Measurements from ENCODE around the gene TMEM167A.

TMEM167A gene, protein sequence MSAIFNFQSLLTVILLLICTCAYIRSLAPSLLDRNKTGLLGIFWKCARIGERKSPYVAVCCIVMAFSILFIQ

DNA sequence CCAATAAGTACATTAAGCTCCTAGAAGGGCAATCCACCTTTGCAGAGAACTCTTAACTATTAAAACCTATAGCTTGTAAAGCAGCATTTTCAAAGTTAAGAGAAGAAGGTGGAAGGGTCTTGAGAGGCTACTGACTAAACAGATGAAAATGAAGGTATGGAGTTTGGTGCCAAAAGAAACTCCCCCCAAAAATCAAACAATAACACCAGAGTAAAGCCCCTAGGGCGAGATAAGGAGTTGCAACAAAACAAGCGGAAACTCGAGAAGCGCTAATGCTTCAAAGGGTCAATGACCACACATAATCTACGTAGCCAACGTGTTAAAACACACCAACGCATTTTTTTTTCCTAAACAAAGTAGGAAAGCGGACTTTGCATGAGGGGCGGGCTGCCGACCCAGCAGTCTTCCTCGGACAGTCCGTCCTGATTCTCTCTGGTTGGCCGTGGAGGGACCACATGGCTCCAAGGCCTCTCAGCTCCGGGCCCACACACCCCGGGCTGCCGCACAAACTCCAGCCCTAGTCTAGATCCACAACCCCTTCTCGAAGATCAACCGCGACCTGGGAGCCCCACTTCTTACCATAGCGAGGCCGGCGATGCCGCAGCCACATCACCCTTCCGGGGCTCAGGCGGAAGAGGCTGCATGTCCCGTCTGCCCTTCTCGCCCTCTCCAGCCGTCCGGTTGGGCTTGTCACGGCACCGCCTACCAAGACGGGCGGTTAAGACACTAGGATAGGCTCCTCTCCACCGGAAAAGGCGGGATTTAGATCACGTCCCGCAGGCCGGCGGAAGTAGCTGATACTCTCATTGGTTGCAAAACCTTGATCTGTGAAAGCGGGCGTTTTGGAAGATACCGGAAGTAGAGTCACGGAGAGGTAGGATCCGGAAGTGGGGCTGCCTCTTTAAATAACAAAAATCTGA, at the start of gene TMEM167A, which contains the start of gene XRCC4:
Gene TMEM167A (minus strand): TSS at position 653 of the 920 bp plus-strand sequence. CDS start 71 bp downstream, at position 582.
Gene XRCC4 (plus strand): TSS at position 806 of the 920 bp plus-strand sequence. CDS start 27,373 bp downstream, outside the sequence.
- DNase-seq, result peak; percentile 93

DNA sequence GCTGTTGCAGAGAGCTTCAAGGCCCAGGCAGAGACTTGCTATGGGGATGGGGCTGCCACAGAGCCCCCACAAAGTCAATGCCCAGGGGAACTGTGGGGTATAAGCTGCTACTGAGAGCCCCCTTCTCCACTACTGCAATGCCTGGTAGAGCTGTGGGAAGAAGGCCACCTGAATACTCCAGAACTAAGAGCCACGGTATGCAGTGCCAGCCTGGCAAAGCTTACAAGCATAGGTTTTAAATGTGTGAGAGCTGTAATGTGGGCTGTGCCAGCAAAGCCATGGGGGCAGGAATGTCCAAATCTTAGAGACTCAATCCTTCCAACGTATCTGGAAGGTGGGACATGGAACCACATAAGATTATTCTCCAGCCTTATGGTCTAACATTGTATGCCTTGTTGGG, 49.3 kb upstream of the TMEM167A start:
- DNase-seq, result no peak

DNA sequence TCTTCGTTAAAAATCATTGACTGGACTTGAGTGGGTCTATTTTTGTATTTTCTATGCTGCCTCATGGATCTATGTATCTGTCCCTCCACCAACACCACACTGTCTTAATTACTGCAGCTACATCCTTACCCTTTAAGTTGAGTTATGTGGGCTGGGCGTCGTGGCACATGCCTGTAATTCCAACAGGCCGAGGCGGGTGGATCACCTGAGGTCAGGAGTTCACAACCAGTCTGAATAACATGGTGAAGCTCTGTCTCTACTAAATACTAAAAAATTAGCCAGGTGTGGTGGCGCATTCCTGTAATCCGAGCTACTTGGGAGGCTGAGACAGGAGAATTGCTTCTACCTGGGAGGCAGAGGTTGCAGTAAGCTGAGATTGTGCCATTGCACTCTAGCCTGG, 48.4 kb upstream of the TMEM167A start:
- DNase-seq, result no peak

DNA sequence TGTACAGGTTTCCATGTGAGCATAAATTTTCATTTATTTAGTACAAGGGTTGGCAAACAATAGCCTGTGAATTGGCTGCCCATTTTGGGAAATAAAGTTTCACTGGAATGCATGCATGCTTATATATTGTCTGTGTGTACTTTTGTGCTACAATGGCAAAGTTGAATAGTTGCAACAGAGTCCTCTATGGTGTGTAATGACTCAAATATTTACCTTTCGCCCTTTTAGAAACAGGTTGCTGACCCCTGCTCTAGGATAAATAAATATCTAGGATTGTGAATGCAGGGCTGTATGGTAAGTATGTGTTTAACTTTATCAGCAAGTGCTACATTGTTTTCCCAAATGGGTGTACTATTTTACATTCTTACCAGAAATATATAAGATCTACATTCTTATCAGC, 47.4 kb upstream of the TMEM167A start:
- DNase-seq, result no peak

DNA sequence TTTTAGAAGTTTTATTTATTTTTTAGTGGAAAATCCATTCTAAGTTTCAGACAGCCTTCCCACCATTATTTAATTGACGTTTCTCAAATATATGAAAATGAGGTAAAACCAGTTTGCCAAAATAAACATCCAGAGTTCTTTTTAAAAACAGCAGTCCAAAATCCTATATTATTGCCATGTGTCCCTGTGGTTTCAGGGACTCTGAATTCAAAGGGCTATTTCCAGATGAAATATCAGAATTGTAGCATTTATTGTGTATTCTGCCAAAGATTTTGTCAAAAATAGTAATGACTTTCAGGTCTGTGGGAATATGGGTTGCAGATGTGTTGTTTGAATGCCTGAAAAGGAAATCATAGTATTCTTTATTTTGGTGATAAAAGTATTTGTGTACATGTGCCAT, 41.8 kb upstream of the TMEM167A start:
- DNase-seq, result no peak

DNA sequence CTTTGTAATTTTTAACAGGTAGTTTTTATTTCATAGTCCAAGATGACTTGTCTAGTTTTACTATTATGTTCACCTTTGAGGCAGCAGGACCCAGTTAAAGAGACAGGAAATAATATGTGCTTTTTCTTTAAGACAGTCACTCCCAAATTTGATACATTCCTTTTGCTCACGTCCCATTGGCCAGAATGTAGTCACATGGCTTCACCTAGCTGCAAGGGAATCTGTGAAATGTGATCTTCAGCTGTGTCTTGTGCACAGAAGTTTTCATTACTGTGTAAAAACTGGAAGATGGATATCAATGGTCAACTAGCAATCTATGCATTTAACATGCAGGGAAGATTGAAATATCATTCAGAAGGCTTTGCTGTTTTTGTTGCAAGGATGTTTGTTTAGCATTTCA, 41.3 kb upstream of the TMEM167A start:
- DNase-seq, result no peak

DNA sequence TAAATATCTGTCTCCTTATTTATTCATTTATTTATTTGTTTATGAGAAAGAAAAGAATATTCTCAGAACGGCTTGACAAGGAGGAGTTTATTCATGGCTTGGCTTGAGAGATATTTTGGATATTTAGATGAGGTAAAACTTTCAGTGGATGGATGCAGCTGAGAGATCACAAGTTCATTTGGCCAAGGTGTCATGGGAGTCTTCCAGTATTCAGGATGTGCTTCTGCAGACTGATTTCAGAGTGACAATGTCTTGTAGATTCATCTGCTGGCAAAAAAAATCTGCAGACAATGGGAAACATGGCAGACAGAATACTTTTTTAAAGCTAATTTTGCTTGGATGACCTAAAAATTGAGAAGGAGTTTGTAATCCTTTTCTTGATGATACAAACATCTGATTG, 38.6 kb upstream of the TMEM167A start:
- no peak for DNase-seq

DNA sequence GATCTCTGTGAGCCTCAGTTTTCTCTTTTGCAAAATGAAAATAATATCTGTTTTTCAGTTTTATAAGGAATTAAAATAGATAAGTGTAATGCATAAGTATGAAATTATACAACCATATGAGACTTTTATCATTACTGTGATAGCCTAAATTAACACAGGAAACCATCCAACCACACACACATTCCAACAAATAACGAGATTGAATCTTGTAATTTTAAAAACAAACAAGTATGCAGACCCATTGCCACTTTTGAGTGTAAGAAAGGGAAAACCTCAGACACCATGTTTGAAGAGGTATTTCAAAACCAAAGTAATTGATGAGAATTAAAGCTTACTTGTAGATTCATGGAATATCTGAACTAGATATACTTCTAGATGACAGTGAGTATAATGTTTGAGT, 32.2 kb upstream of the TMEM167A start:
- DNase-seq, result no peak

DNA sequence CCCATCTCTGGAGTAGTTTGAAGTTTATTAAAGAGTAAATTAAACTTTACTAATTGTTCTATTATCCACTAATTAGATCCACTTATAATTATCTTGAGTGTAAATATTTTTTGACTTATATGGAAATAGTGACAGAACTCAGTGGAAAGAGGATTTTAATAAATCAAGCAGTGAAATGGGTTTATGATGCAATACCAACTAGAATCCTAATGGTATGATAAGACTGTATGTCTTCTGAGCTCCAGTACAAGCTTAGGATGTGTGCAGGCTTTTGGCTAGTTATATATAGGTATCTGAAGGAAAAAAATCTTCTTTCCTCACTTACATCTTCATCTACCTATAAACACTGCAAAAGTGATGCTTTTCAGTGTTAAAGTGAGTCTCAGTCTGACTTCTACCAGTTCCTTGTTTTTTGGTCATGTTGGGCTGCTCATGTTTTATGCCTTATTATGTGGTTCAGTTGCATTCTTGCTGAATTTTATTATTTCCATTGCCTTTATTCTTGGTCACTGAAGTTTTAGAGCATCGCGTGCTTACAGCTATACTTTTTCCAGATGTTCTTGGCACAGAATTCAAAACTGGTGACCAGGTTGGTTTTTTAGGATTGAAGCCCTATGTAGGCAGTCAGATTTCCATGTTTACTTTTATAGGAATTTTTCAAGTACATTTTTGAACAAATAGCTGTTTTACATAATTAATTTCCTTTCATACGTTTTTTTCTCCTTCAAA, 30.7 kb upstream of the TMEM167A start:
- DNase-seq, result no peak

DNA sequence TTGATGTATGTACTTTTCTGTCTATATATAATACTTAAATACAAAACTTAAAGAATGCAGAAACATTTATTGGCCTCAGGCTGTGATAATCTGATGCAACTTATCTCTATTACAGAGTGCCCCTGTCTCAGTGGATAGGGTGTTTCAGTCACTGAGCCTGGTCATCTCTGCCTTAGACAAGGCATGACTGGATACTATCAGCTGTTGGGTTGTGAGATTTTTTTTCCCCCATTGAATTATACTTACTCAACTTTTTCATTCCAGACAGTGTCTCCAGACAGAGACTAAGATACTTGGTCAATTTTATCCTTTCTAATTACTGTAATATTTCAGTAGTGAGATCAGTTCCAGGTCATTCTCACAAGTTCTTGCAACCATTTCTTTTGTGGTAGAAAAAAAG, 26.8 kb upstream of the TMEM167A start:
- no peak for DNase-seq

DNA sequence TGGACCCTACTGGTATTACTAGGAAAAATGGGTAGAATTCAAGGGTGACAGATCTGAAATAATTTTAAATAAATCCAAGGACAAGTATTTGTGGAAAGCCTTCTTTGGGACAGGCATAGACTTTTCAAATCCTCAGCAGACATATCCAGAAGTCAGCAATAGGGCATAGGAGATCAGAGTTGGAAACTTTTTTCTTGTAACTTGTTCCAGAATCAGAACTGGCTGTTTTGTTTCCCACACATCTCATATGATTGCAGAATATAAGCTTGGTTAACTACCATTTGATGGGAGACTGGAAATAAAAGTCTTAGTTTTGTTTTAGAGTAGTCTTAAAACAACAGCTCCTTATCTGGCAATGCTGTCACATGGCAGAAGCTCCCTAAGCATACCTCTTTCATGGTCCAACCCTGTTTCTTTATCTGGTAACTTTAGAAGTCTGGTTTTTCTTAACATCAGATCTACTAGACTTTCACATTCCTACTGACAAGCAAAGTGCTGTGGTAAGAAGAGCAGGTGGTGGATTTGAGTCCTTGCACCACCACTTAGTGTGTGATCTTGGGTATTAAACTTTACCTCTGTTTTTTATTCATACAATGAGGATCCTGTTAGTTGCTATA, 25.3 kb upstream of the TMEM167A start:
- DNase-seq, result no peak

DNA sequence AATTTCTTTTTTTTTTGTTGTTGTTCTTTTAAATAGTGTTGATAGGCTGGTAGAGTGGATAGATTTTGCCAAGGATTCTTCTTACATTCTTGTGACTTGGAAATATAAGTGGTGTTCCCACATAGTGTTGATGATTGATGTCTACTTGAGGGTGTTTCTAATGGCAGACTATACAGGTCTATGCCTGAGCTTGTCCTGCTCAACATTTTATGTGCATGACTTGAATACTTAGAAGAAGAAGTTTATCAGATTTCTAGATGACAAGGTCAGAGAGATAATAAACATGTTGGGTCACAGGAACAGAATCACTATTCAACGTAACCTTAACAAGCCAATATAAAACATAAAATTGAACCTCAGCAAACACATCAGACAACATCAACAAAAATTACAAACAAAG, 24.3 kb upstream of the TMEM167A start:
- no peak for DNase-seq

DNA sequence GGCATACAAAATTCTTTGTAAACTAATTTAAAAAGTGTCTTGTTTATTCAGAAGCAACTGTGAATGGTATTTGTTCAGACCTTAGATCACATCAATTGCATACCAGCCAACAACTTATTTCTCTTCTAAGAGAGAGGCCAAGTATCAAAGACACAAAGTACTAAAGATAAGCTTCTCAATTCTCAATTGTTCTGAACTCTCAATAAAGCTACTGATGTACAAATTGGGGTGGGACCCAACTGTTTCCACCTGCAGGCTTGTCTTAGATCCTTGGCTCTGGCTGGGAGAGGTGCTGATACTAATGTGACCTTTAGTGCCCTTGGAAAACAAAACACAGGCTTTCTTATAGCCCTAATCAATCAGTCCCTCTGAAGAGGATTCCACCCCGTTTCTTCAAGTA, 22.3 kb upstream of the TMEM167A start:
- no peak for DNase-seq

DNA sequence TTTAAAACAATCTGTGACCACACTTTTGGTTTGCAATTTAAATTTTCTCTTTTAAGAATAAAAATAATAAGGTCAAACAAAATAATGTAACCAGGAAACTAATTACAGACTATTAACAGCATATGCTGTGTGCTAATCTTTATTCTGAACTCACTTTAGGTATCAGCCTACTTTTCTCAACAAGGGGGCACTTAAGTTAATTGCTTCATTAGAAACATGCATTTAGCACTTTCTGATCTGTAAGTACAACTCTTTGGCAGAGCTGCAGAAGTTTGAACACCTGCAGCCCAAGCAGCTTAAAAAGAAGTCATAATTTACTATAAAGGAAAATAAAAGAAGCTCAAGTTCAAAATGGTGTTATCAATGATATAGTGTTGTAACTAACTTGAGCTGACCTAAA, 21.8 kb upstream of the TMEM167A start:
- no peak for DNase-seq

DNA sequence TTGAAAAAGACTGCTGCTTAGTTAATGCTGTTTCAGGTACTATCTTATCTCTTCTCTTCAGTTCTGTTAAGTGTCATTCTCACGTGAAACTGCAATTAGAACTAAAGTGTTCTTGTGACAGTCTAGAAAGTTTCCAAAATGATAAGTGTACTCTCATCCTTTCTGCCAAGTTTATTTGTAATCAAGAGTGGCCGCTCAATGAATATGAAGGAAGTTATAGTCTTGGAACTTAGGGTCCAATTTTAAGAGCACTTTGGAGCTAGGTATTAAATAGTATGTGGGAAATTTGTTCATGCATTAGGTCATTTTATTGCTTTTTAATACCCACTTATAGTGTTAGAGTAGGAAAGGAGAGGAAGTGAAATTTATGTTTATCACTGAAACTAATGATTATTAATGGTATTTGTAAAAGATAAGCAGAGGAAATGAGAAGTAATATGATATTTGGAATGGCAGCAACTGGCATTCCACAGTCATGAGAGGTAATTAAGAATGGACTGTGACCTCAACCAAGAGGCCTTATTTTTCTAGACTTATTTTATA, 20.6 kb upstream of the TMEM167A start:
- DNase-seq, result no peak

DNA sequence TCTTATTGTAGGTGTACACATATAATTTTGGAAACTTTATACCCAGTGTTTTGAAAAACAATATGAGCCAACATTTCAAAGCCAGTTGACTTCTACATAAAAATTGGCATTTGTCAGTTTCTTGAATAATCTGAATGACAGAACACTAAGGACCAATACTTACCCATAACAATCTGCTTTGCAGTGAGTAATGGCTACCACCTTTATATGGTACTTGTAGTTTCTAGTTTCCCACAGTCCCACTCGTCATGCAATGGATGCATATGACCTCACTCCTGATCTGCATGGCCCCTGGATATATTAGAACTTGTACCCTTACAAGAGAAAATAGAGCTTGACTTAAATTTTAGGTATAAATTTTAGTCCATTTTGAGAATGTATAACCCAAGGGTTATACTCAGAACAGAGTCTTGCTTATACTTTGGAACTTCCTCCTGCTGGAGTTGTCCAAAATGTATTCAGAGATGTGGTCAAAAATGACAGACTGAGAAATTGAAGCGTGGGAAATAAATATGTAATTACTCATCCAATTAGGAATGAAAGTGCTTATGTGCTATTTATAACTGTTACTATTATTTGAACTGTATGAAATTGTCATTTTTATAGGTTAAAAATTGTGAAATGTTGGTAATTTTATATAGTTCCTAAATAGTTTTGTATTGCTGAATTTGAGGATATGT, 19.6 kb upstream of the TMEM167A start:
- DNase-seq, result no peak

DNA sequence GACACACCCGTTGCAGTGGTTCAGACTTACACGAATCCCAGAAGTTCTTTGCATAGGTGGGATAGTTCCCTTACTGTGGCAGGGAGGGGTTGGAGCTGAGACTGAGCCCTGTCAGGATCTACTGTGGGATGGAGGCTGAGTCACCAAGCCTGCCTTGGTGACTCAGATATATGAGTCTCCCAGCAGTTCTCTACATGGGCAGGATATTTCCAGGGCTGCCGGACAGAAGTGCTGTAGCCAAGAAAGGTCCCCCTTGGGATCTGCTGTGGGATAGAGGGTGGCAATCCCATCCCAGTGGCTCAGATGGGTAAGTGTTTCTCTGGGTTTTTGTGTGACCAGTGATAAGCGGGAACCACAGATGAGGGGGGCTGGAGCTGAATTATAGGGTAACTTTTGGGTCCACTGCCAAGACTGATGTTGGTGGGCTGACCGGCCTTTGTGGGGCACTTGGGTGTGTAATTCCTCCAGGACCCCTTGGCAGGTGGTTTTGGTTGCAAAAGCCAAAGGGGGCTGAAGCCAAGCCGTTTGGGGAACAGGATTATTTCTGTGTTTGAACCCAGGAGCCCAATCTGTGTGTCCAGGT, 18.9 kb upstream of the TMEM167A start:
- no peak for DNase-seq

DNA sequence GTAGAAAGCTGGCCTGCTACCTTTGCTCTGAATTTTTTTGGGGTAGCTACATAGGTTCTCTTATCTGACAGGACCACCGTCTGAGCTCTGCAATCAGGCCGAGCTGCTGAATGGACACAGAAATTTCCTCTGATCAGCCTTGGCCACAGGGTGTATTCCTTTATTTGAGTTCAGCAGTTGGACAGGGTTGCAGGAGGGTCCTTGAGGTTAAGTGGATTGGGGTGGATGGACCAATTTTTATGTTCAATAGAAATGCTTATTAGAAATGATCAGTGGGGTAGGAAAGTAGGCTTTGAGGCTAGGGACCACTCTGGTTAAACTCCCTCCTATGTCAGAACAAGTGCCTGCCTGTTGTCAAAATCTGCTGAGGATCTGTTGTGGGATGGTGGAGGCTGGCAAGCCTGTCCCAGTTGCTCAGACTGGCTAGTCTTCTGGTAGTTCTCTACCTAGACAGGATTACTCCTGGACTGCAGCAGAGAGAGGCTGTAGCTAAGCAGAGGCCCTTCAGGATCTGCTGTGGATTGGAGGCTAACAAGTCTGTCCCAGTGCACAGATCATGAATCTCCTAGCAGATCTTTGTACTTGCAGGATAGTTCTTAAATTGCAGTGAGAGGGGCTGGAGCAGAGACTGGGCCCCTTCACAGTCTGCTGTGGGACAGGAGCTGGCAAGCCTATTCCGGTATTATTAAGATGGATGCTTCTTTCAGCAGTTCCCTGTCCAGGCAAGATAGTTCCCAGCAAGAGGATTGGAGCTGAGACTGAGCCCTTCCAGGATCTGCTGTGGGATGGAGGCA, 18.2 kb upstream of the TMEM167A start:
- no peak for DNase-seq

DNA sequence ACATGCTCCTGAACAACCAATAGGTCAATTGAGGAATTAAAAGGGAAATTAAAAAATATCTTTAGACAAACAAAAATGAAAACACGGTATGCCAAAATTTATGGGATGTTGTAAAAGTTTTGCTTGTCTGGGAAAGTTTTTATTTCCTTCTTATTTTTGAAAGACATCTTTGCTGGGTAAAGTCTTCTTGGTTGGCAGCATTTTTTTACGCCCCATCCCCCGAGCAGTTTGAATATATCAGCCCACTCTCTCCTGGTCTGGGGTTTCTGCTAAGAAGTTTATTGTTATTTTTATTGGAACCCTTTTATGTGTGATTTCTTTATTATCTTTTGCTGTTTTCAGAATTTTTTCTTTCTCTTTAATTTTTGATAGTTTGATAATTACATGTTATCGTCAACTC, 16.5 kb upstream of the TMEM167A start:
- DNase-seq, result no peak

DNA sequence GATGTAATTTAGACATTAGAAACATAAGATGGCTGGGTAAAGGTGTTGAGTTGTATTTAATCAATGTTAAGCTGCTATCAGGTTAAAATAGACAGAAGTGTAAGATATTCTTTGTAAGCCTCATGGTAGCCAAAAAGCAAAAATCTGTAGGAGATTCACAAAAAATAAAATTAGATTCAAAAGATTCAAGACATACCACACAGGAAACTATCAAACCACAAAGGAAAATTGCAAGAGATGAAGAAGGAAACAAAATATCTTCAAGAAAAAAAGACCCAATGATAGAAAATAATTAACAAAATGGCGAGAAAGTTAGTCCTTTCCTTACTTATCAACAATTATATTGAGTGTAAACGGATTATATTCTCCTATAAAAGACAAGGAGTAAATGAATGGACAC, 15.4 kb upstream of the TMEM167A start:
- no peak for DNase-seq

DNA sequence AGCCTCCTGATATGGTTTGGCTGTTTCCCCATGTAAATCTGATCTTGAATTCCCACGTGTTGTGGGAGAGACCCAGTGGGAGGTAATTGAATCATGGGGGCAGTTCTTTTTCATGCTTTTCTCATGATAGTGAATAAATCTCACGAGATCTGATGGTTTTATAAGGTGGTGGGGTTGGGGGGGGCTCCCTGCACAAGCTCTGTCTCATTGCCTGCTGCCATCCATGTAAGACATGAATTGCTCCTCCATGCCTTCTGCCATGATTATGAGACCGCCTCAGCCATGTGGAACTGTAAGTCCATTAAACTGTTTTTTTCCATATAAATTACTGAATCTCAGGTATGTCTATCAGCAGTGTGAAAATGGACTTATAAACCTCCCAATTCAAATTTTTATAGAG, 13.0 kb upstream of the TMEM167A start:
- no peak for DNase-seq
